Measurements from ENCODE around the gene BTBD10.

Gene BTBD10

GRCh38 chr11:13373216-13373615 is 89.8 kb downstream of the BTBD10 start:
- no peaks in the 10 kb centered on the region for H3K9me3 ChIP-seq (ENCODE audit: insufficient read depth, low read length)
- H2AFZ ChIP-seq (ENCODE audit: low read depth, low read length), result no peak overlapping the region

GRCh38 chr11:13368041-13368446 is 95.0 kb downstream of the BTBD10 start:
- no peak for TF ChIP-seq CTCF (IDR thresholded peaks at IDR 0.05; ENCODE audit: low read depth, low read length)
- TF ChIP-seq EZH2phosphoT487 (IDR thresholded peaks at IDR 0.05; ENCODE audit: low read depth), result no peak
- Histone ChIP-seq H3K36me3 (replicated peaks; ENCODE audit: low read depth, low read length) (no peaks in the 10 kb centered on the region), H3K9me3 (ENCODE audit: insufficient read depth, low read length) (no peaks in the 10 kb centered on the region), H3K4me1 (ENCODE audit: low read length) (no peaks in the 10 kb centered on the region), H3K4me2 (ENCODE audit: low read length) (no peak overlapping the region), H3K27ac (ENCODE audit: low read length) (no peak overlapping the region), H3K4me3 (ENCODE audit: low read length) (no peak overlapping the region), H4K20me1 (ENCODE audit: insufficient read depth, low read length) (no peaks in the 10 kb centered on the region), H3K27me3 (ENCODE audit: low read depth, low read length) (no peaks in the 10 kb centered on the region), H3K9ac (ENCODE audit: low read length) (no peak overlapping the region), H2AFZ (ENCODE audit: low read depth, low read length) (no peak overlapping the region), H3K79me2 (ENCODE audit: low read length) (no peaks in the 10 kb centered on the region)

More at GRCh38 chr11:13373216-13373615, 89.8 kb downstream of the BTBD10 start:
- Histone ChIP-seq H3K4me2 (ENCODE audit: low read length) (no peak overlapping the region), H3K4me1 (ENCODE audit: low read length) (no peaks in the 10 kb centered on the region), H3K79me2 (ENCODE audit: low read length) (no peaks in the 10 kb centered on the region), H3K9ac (ENCODE audit: low read length) (no peak overlapping the region), H4K20me1 (ENCODE audit: insufficient read depth, low read length) (no peaks in the 10 kb centered on the region), H3K4me3 (ENCODE audit: low read length) (no peak overlapping the region), H3K27me3 (ENCODE audit: low read depth, low read length) (no peaks in the 10 kb centered on the region), H3K27ac (ENCODE audit: low read length) (no peak overlapping the region), H3K36me3 (replicated peaks; ENCODE audit: low read depth, low read length) (no peaks in the 10 kb centered on the region)
- TF ChIP-seq EZH2phosphoT487 (IDR thresholded peaks at IDR 0.05; ENCODE audit: low read depth) (no peak), CTCF (IDR thresholded peaks at IDR 0.05; ENCODE audit: low read depth, low read length) (no peak)

GRCh38 chr11:13367115-13367514 is 95.9 kb downstream of the BTBD10 start:
- Histone ChIP-seq H3K27ac (ENCODE audit: low read length) (no peak overlapping the region), H3K79me2 (ENCODE audit: low read length) (no peaks in the 10 kb centered on the region), H2AFZ (ENCODE audit: low read depth, low read length) (no peak overlapping the region), H3K4me1 (ENCODE audit: low read length) (no peaks in the 10 kb centered on the region), H4K20me1 (ENCODE audit: insufficient read depth, low read length) (no peaks in the 10 kb centered on the region), H3K27me3 (ENCODE audit: low read depth, low read length) (no peaks in the 10 kb centered on the region), H3K36me3 (replicated peaks; ENCODE audit: low read depth, low read length) (no peaks in the 10 kb centered on the region), H3K4me3 (ENCODE audit: low read length) (no peak overlapping the region), H3K9me3 (ENCODE audit: insufficient read depth, low read length) (no peaks in the 10 kb centered on the region), H3K9ac (ENCODE audit: low read length) (no peak overlapping the region), H3K4me2 (ENCODE audit: low read length) (no peak overlapping the region)
- TF ChIP-seq CTCF (IDR thresholded peaks at IDR 0.05; ENCODE audit: low read depth, low read length) (no peak), EZH2phosphoT487 (IDR thresholded peaks at IDR 0.05; ENCODE audit: low read depth) (no peak)

GRCh38 chr11:13366266-13367026 is 96.6 kb downstream of the BTBD10 start:
- Histone ChIP-seq H3K9me3 (ENCODE audit: insufficient read depth, low read length) (no peaks in the 10 kb centered on the region), H3K4me2 (ENCODE audit: low read length) (no peak overlapping the region), H3K27ac (ENCODE audit: low read length) (no peak overlapping the region), H3K36me3 (replicated peaks; ENCODE audit: low read depth, low read length) (no peaks in the 10 kb centered on the region), H3K9ac (ENCODE audit: low read length) (no peak overlapping the region), H4K20me1 (ENCODE audit: insufficient read depth, low read length) (no peaks in the 10 kb centered on the region), H3K27me3 (ENCODE audit: low read depth, low read length) (no peaks in the 10 kb centered on the region), H3K79me2 (ENCODE audit: low read length) (no peaks in the 10 kb centered on the region), H3K4me1 (ENCODE audit: low read length) (no peaks in the 10 kb centered on the region), H3K4me3 (ENCODE audit: low read length) (no peak overlapping the region), H2AFZ (ENCODE audit: low read depth, low read length) (no peak overlapping the region)
- no peak for TF ChIP-seq CTCF (IDR thresholded peaks at IDR 0.05; ENCODE audit: low read depth, low read length)

All from OCI-LY3 (cell line).